Epithelial cell of esophagus (primary cell): ENCODE measurements around the gene AQP9.

Experiments
- DNase-seq: peaks from one replicate; pipeline ENCODE4 v3.0.0; 2010; ENCODE audit warnings: low read depth
- H3K4me3 ChIP-seq: 2 replicates; pipeline ENCODE4 v1.5.1; 2011; ENCODE audit warnings: mild to moderate bottlenecking, low read length, control low read depth
- TF ChIP-seq, protein P1 (sequence below): IDR thresholded peaks from 2 replicates; pipeline ENCODE4 v1.5.1; 2011; ENCODE audit warnings: low read depth, mild to moderate bottlenecking, low read length, control low read depth, inconsistent platforms; ENCODE audit not compliant: insufficient read depth; ENCODE audit errors: missing control alignments

AQP9 gene

DNA sequence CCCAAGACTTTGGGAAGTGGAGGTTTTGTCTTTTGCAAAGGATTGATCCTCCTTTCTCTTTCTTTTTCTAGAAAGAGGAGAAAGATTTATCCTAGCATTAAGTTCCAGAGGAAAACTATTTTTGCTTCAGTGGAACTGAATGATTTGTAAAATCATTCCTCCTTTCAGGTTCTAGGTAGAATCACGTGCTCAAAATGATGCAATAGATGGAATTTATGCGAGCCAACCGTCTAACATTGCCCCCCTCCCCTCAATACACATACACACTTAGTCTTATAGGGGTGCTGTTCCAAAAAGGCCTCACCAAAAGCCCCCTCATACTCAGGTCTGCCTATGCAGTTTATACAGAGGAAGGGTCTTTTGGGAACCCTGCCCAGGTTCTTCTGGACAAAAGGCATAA lies 85.3 kb downstream of the AQP9 start:
- DNase-seq: no peak
- H3K4me3 ChIP-seq: no peak overlapping the region
- TF ChIP-seq, protein P1, sequence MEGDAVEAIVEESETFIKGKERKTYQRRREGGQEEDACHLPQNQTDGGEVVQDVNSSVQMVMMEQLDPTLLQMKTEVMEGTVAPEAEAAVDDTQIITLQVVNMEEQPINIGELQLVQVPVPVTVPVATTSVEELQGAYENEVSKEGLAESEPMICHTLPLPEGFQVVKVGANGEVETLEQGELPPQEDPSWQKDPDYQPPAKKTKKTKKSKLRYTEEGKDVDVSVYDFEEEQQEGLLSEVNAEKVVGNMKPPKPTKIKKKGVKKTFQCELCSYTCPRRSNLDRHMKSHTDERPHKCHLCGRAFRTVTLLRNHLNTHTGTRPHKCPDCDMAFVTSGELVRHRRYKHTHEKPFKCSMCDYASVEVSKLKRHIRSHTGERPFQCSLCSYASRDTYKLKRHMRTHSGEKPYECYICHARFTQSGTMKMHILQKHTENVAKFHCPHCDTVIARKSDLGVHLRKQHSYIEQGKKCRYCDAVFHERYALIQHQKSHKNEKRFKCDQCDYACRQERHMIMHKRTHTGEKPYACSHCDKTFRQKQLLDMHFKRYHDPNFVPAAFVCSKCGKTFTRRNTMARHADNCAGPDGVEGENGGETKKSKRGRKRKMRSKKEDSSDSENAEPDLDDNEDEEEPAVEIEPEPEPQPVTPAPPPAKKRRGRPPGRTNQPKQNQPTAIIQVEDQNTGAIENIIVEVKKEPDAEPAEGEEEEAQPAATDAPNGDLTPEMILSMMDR: no peak

DNA sequence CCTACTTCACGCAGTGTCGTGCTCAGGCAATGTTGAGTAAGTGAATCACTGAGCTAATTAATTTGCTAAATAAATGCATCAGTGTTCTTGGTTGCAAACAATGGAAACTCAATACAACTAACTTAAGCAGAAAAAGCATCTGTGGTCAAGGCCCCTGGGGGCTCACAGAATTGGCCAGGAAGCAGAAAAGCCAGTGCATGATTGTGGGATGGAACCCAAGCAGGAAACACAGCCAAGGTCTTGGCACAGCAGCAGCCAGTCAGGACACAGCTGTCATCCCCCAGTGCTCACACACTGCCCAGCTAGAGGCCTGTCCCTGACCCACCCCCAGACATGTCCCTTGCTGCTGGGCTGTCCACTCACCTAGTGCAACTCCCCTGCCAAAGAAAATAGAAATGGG lies 85.9 kb downstream of the AQP9 start:
- H3K4me3 ChIP-seq: no peak overlapping the region
- DNase-seq: no peak
- TF ChIP-seq, protein P1: no peak

DNA sequence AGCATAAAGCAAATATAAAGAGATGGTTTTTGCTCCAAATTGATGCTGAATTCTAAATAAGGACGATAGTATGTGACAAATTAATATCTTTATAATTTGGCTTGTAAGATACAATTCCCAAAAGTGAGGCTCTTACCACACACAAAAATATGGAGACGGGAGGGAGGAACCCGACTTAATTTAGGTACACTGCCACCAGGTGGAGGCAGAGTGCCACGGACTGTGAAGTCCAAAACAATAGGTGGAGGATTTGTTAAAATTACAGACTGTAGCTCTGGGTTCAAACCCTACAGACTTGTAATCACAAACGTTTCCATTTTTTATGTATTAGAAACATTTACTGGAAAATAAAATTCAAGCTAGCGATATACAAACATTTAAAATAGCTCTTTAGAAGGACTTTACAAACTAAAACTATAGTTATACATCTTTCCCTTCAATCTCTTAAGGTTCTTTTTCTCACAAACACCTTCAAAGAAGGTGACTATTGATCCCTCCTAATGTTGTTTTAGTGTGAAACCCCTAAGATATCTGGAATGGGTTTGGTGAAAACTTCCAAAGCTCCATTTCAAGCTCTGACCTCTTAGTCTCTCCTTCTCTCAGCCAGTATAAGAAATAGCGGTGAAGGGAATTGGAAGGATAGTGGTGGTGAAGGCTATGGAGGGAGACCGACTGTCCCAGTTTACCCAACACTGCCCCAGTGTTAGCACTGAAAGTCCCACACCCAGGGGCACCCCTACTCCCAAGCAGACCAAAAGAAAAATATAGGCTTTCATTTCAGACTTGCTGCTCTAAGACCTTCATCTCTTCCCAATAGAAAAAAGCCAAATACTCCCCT lies 89.7 kb downstream of the AQP9 start:
- DNase-seq: peak; percentile 85
- no peak overlapping the region for H3K4me3 ChIP-seq
- TF ChIP-seq, protein P1: peak; percentile 93

DNA sequence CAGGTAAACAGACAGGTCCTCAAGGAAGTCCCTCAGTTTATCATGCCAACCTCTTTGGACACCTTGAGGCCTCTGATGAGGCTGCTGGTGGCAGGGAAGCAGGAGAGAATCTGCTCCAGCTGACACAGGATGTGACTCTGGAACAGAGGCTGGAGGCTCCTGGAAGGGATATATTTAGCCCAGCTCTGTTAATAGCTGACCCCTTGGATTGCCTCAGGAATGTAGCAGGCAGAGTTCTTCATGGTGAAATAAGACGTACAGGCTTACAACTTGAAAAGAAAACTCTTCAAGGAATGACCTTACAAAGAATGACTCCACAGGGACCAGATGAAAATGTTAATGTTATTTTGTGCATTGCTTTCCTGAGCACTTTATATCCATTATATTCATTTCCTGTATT lies 90.5 kb downstream of the AQP9 start:
- DNase-seq: no peak
- no peak overlapping the region for H3K4me3 ChIP-seq

DNA sequence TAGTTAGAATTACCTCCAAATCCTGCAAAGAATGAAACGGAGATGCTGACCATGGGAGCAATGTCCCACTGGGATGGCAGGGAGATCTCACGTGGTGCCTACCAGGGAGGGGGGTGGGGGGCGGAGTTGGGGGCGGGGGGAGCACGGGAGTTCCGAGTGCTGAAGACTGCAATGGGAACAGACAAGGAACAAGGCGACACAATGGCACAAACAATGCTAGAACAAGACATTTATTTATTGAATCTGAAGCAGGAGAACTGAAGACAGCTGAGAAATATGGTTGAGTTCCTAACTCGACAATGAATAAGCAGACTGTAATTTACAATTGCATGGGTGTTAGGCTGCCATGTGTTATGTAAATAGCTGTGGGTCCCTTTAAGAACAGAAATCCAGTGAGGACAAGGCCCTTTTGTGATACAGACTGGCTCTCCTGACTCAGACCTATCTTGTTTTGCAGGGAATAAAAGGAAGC lies 91.2 kb downstream of the AQP9 start:
- TF ChIP-seq, protein P1: no peak
- no peak overlapping the region for H3K4me3 ChIP-seq
- peak; percentile 43 for DNase-seq

More for the DNA sequence above, 90.5 kb downstream of the AQP9 start:
- TF ChIP-seq, protein P1: no peak

DNA sequence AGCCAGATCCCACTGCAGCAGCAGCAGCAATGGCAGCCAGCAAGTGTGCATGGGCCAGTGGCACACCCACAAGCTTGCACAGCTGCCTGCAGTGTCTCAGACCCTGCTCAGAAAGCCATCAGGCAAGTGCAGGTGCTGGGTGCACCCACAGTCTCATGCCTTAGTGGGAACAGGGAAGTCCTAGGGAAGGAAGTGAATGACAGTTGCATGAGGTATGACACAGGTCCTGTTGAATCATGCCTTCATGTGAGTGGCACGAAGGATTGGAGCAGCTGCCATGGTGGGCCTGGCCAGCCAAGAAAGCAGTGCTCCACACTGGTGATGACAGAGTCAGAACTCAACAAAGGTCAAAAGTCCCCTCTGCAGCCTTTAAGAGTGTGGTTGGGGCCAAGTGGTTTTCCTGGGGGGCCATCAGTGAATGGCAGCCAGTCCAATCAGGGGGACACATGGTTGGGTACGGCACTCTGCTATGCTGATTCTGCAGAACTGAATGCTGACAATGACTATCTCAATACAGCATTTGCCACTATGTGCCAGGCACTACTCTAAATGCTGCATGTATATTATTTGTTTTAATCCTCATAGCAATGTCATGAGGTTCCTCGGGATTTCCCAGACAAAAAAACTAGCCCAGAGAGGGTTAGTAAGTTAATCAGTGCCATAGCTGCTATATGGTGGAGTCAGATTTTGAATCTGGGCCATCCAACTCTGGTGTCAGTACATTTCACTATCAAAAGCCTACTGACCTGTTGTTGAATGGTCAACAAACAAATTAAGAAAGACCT lies 94.3 kb downstream of the AQP9 start:
- H3K4me3 ChIP-seq: no peak overlapping the region
- DNase-seq: peak; percentile 81
- TF ChIP-seq, protein P1: no peak

DNA sequence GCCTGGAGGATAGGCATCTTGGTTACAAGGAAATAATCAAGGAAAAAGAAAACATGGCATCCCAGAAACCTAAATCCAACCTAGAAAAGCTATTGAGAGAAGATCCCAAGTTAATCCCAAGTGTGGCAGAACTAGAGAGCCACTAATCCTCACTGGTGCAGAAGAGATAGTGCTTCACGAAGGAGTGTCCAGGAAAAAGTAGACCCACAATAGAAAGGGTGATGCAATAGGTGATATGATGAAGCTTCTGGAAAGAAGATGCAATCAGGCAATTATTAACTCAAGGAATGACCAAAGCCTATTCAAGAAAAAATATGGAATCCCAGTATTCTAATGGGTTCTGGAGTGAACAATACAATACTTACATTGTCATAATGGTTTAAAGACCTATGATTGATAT lies 95.2 kb downstream of the AQP9 start:
- no peak for DNase-seq
- H3K4me3 ChIP-seq: no peak overlapping the region
- TF ChIP-seq, protein P1: no peak
